H1 (cell line): Measurements from ENCODE around the gene TNFSF15. TPM values are rescaled to one million over a fixed set of nuclear protein-coding genes. Genes with fewer than 3 reads are reported as not detected.

Experiments used
- CTCF ChIA-PET: fragments of 300-600 bp; sonication (Branson Sonifier 250); formaldehyde crosslinking; loops from one replicate; lab custom pipeline; 2021; ENCODE audit not compliant: partially characterized antibody; lab: Charles Lee
- POLR2A ChIA-PET: fragments of 300-600 bp; sonication (Branson Sonifier 250); formaldehyde crosslinking; loops from one replicate; lab custom pipeline; 2021; ENCODE audit warnings: inconsistent platforms; ENCODE audit not compliant: partially characterized antibody; lab: Charles Lee
- DNase-seq, 2 experiments: peaks; one replicate each; pipeline versions ENCODE4 v3.0.0 to v3.0.0-alpha.2; 2010 to 2022; ENCODE audit warnings: low spot score in 2 of 2, low read depth in 1 of 2, mixed read lengths in 1 of 2
- FAIRE-seq: peaks from 2 replicates; lab custom pipeline; 2011; peaks lifted over from hg19 to GRCh38; lab: Jason Lieb, UNC
- H2AFZ ChIP-seq: 2 replicates; pipeline ENCODE4 v1.8.1; 2012; ENCODE audit warnings: low read length, inconsistent platforms
- H2AK5ac ChIP-seq: 2 replicates; pipeline ENCODE4 v1.6.1; 2013; ENCODE audit warnings: low read depth, low read length
- H2BK120ac ChIP-seq: replicated peaks from 2 replicates; pipeline ENCODE3; 2013; ENCODE audit warnings: low read depth, low read length, inconsistent platforms
- H2BK12ac ChIP-seq: 2 replicates; pipeline ENCODE4 v1.6.1; 2013; ENCODE audit warnings: low read depth, low read length
- H2BK15ac ChIP-seq: 2 replicates; pipeline ENCODE4 v1.6.1; 2013; ENCODE audit warnings: low read length
- H2BK20ac ChIP-seq: 2 replicates; pipeline ENCODE4 v1.6.1; 2013; ENCODE audit warnings: low read length
- H2BK5ac ChIP-seq: 2 replicates; pipeline ENCODE4 v1.6.1; 2013; ENCODE audit warnings: low read depth, low read length
- H3K14ac ChIP-seq: 2 replicates; pipeline ENCODE4 v1.6.1; 2013; ENCODE audit warnings: inconsistent platforms; ENCODE audit not compliant: insufficient read length
- H3K18ac ChIP-seq: 2 replicates; pipeline ENCODE4 v1.6.1; 2013; ENCODE audit warnings: low read length; ENCODE audit errors: extremely low read depth
- H3K23ac ChIP-seq: 2 replicates; pipeline ENCODE4 v1.6.1; 2013; ENCODE audit warnings: inconsistent platforms; ENCODE audit not compliant: insufficient read length
- H3K23me2 ChIP-seq: 2 replicates; pipeline ENCODE4 v1.6.1; 2013; ENCODE audit warnings: low read depth, low read length
- H3K27ac ChIP-seq: 2 replicates; pipeline ENCODE4 v1.6.1; 2011; ENCODE audit warnings: low read depth, low read length, inconsistent platforms
- H3K27me3 ChIP-seq, 4 experiments: replicated peaks in 1 of 4; 1 replicate in 1 of 4; 2 replicates in 3 of 4; pipeline versions ENCODE4 v1.6.1 to v1.8.1; 2011 to 2013; ENCODE audit warnings: low read length in 3 of 4, mild to moderate bottlenecking in 3 of 4, inconsistent platforms in 2 of 4, mixed read lengths in 2 of 4, moderate library complexity in 1 of 4; ENCODE audit not compliant: control insufficient read depth in 3 of 4, insufficient read depth in 3 of 4; ENCODE audit errors: extremely low read depth in 1 of 4
- H3K36me3 ChIP-seq, 4 experiments: 2 replicates each; pipeline versions ENCODE4 v1.6.1 to v1.8.1; 2011 to 2013; ENCODE audit warnings: mild to moderate bottlenecking in 4 of 4, low read length in 3 of 4, moderate library complexity in 2 of 4, control low read depth in 1 of 4, inconsistent platforms in 1 of 4; ENCODE audit not compliant: insufficient read depth in 4 of 4, control insufficient read depth in 2 of 4
- H3K4ac ChIP-seq: replicated peaks from 2 replicates; pipeline ENCODE3; 2013; ENCODE audit warnings: low read length, low read depth, mixed read lengths, inconsistent platforms; ENCODE audit not compliant: insufficient read length
- H3K4me1 ChIP-seq, 4 experiments: replicated peaks in 1 of 4; 1 replicate in 1 of 4; 2 replicates in 3 of 4; pipeline versions ENCODE4 v1.6.1 to v1.8.1; 2011 to 2013; ENCODE audit warnings: low read length in 3 of 4, inconsistent platforms in 2 of 4, mixed read lengths in 1 of 4; ENCODE audit not compliant: insufficient read depth in 4 of 4, control insufficient read depth in 3 of 4
- H3K4me2 ChIP-seq, 2 experiments: 2 replicates each; pipeline versions ENCODE4 v1.6.1 to v1.8.1; 2011 to 2013; ENCODE audit warnings: low read depth in 2 of 2, low read length in 2 of 2, control low read depth in 1 of 2, inconsistent platforms in 1 of 2, mild to moderate bottlenecking in 1 of 2; ENCODE audit not compliant: insufficient read depth in 1 of 2
- H3K4me3 ChIP-seq, 4 experiments: fragments of 200-600, 300-600 bp in 1 of 4; sonication (generic), shearing (Covaris generic), sonication (Bioruptor Twin) in 1 of 4; 2 replicates each; pipeline versions ENCODE4 v1.5.1 to v1.8.1; 2011 to 2016; ENCODE audit warnings: low read length in 4 of 4, low read depth in 3 of 4, control low read depth in 2 of 4, inconsistent platforms in 2 of 4, mild to moderate bottlenecking in 2 of 4, mixed read lengths in 1 of 4, moderate library complexity in 1 of 4; ENCODE audit not compliant: insufficient read depth in 2 of 4; ENCODE audit errors: extremely low read depth in 1 of 4
- H3K56ac ChIP-seq: replicated peaks from 2 replicates; pipeline ENCODE3; 2013; ENCODE audit warnings: low read depth, mild to moderate bottlenecking, mixed read lengths, low read length, inconsistent platforms; ENCODE audit not compliant: insufficient read length
- H3K79me1 ChIP-seq: 2 replicates; pipeline ENCODE4 v1.6.1; 2013; ENCODE audit warnings: low read depth, low read length, control low read depth
- H3K79me2 ChIP-seq, 2 experiments: 2 replicates each; pipeline versions ENCODE4 v1.6.1 to v1.8.1; 2012 to 2013; ENCODE audit warnings: low read length in 2 of 2, mild to moderate bottlenecking in 2 of 2, inconsistent platforms in 1 of 2; ENCODE audit not compliant: insufficient read depth in 2 of 2, control insufficient read depth in 1 of 2
- H3K9ac ChIP-seq, 4 experiments: replicated peaks in 1 of 4; 1 replicate in 1 of 4; 2 replicates in 3 of 4; pipeline versions ENCODE4 v1.6.1 to v1.8.1; 2011 to 2013; ENCODE audit warnings: low read depth in 3 of 4, low read length in 3 of 4, control low read depth in 2 of 4, mild to moderate bottlenecking in 2 of 4, moderate library complexity in 2 of 4, inconsistent platforms in 1 of 4; ENCODE audit errors: extremely low read depth in 1 of 4
- H3K9me3 ChIP-seq, 2 experiments: 2 replicates each; pipeline versions ENCODE4 v1.6.1 to v1.8.1; 2012 to 2013; ENCODE audit warnings: mild to moderate bottlenecking in 2 of 2, moderate library complexity in 2 of 2, control low read depth in 1 of 2, inconsistent platforms in 1 of 2, low read depth in 1 of 2, low read length in 1 of 2, mixed read lengths in 1 of 2; ENCODE audit not compliant: insufficient read depth in 2 of 2
- H4K20me1 ChIP-seq, 2 experiments: replicated peaks in 1 of 2; 2 replicates each; pipeline versions ENCODE3 to v1.8.1; 2011 to 2013; ENCODE audit warnings: inconsistent platforms in 2 of 2, low read length in 2 of 2, mild to moderate bottlenecking in 1 of 2; ENCODE audit not compliant: insufficient read depth in 2 of 2, control insufficient read depth in 1 of 2
- H4K5ac ChIP-seq: 2 replicates; pipeline ENCODE4 v1.6.1; 2013; ENCODE audit warnings: low read length, low read depth, mixed read lengths, inconsistent platforms; ENCODE audit not compliant: insufficient read length
- H4K8ac ChIP-seq: 2 replicates; pipeline ENCODE4 v1.8.0; 2013; ENCODE audit warnings: mild to moderate bottlenecking, moderate library complexity, low read length, inconsistent platforms; ENCODE audit not compliant: insufficient read depth; ENCODE audit errors: extremely low read depth
- H4K91ac ChIP-seq: replicated peaks from 2 replicates; pipeline ENCODE3; 2013; ENCODE audit warnings: low read length, mixed read lengths, inconsistent platforms; ENCODE audit not compliant: insufficient read length
- ASH2L ChIP-seq: fragments of 200-600, 300-600 bp; sonication (generic); IDR thresholded peaks from one replicate; pipeline ENCODE4 v1.7.1; 2017; ENCODE audit warnings: low read length
- BRCA1 ChIP-seq: IDR thresholded peaks from 2 replicates; pipeline ENCODE4 v1.6.1; 2012; ENCODE audit warnings: low read depth, low read length, improper control_type of control experiment
- MAFK ChIP-seq: IDR thresholded peaks from 2 replicates; pipeline ENCODE4 v1.6.1; 2012; ENCODE audit warnings: low read depth, mild to moderate bottlenecking, improper control_type of control experiment, low read length
- RFX5 ChIP-seq: IDR thresholded peaks from 2 replicates; pipeline ENCODE4 v1.6.1; 2011; ENCODE audit warnings: low read depth, low read length, improper control_type of control experiment, borderline replicate concordance
- SIN3A ChIP-seq, 2 experiments: IDR thresholded peaks in 1 of 2; conservative IDR thresholded peaks in 1 of 2; 2 replicates each; pipeline ENCODE4 v1.6.1; 2011 to 2012; ENCODE audit warnings: low read length in 2 of 2, improper control_type of control experiment in 1 of 2, low read depth in 1 of 2, mild to moderate bottlenecking in 1 of 2
- SP2 ChIP-seq: IDR thresholded peaks from 2 replicates; pipeline ENCODE4 v1.6.1; 2012; ENCODE audit warnings: mild to moderate bottlenecking, low read length, inconsistent platforms
- SRF ChIP-seq: IDR thresholded peaks from 2 replicates; pipeline ENCODE4 v1.6.1; 2011; ENCODE audit warnings: mild to moderate bottlenecking, low read depth, low read length, moderate library complexity
- SUZ12 ChIP-seq: fragments of 200-600 bp; sonication (generic); IDR thresholded peaks from 2 replicates; pipeline ENCODE4 v1.6.1; 2012; ENCODE audit warnings: mild to moderate bottlenecking, inconsistent platforms, low read length, moderate library complexity, mixed read lengths
- YY1 ChIP-seq: IDR thresholded peaks from 2 replicates; pipeline ENCODE4 v1.6.1; 2011; ENCODE audit warnings: low read depth, mild to moderate bottlenecking, low read length
- WGBS, 2 experiments: shearing (Covaris generic) in 1 of 2; methylation state at CpG; one replicate each; pipeline versions ENCODE4 v1.1.6 to v1.1.7; 2013 to 2015; ENCODE audit warnings: low lambda C conversion rate in 2 of 2, mixed read lengths in 2 of 2, inconsistent platforms in 1 of 2, low coverage in 1 of 2, missing lambda C conversion rate in 1 of 2; ENCODE audit not compliant: insufficient replicate concordance in 2 of 2, insufficient coverage in 1 of 2, insufficient read length in 1 of 2; ENCODE audit errors: extremely low coverage in 1 of 2, missing lambda C conversion rate in 1 of 2; 5-methylcytosine and 5-hydroxymethylcytosine counted together
- polyA plus RNA-seq, 7 experiments: library from polyadenylated mRNA; depleted of rRNA in 3 of 7; stranded (reverse) in 5 of 7; unstranded in 2 of 7; fragments of >200 nt in 5 of 7; fragments of 200-250 nt in 2 of 7; gene quantifications; 1 replicate in 5 of 7; 2 replicates in 1 of 7; 4 replicates in 1 of 7; pipeline versions ENCODE4 v1.2.1 to v1.2.3, GENCODE V29; 2011 to 2013; ENCODE audit warnings: missing spikeins in 2 of 7, mixed read lengths in 2 of 7
- total RNA-seq: library from RNA; stranded (reverse); fragmentation: NEBNext Ultra II Directional; extraction: Animal tissue kit (Norgen Biotek cat#: 25700); gene quantifications from 2 replicates; pipeline ENCODE4 v1.2.1, GENCODE V29; 2021
- TF ChIP-seq, protein P1 (sequence below), 3 experiments: IDR thresholded peaks; 1 replicate in 2 of 3; 2 replicates in 1 of 3; pipeline versions ENCODE4 v1.5.1 to v1.6.1; 2011; ENCODE audit warnings: low read length in 3 of 3, mild to moderate bottlenecking in 3 of 3, inconsistent platforms in 2 of 3, low read depth in 1 of 3, moderate library complexity in 1 of 3; ENCODE audit not compliant: insufficient read depth in 1 of 3; ENCODE audit errors: control extremely low read depth in 1 of 3

Gene TNFSF15
- total and polyA plus RNA-seq, 2 of the 8 experiments (the other 6 are each of a cell fraction or from before 2014, with no cell fraction given) = 0.09 to 0.17 TPM

DNA sequence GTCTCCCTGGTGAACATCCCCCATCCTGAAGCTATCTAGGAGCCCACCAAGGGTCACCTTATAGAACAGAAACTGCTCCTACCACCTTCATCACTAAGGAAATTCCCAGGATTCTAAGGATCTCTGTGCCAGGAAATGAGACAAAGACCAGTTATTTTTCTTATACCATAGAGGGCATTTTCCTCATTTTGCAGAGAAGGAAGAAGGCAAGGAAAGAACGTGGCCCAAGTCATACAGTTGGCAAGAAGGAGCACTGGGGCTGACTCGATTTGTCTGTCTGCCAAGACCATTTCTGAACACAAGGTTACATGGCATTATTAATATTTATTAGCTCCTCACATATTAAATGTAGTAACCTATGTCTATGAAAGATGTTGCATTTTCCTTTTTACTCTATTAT lies 49.6 kb upstream of the TNFSF15 start:
- H2BK5ac ChIP-seq = no peak overlapping the region
- H3K36me3 ChIP-seq = no peaks in the 10 kb centered on the region
- H2BK120ac ChIP-seq = no peak overlapping the region
- TF ChIP-seq SIN3A (conservative IDR thresholded peaks at IDR 0.05 in 1 of 2, IDR thresholded peaks at IDR 0.05 in 1 of 2; ENCODE audit: low read depth in 1 of 2, low read length in 2 of 2) (no peak), SRF (no peak), YY1 (no peak), SUZ12 (no peak), BRCA1 (no peak), RFX5 (no peak), MAFK (no peak), ASH2L (no peak), SP2 (no peak)
- TF ChIP-seq, protein P1, sequence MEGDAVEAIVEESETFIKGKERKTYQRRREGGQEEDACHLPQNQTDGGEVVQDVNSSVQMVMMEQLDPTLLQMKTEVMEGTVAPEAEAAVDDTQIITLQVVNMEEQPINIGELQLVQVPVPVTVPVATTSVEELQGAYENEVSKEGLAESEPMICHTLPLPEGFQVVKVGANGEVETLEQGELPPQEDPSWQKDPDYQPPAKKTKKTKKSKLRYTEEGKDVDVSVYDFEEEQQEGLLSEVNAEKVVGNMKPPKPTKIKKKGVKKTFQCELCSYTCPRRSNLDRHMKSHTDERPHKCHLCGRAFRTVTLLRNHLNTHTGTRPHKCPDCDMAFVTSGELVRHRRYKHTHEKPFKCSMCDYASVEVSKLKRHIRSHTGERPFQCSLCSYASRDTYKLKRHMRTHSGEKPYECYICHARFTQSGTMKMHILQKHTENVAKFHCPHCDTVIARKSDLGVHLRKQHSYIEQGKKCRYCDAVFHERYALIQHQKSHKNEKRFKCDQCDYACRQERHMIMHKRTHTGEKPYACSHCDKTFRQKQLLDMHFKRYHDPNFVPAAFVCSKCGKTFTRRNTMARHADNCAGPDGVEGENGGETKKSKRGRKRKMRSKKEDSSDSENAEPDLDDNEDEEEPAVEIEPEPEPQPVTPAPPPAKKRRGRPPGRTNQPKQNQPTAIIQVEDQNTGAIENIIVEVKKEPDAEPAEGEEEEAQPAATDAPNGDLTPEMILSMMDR (IDR thresholded peaks at IDR 0.05; ENCODE audit: control extremely low read depth in 1 of 3, insufficient read depth in 1 of 3, low read depth in 1 of 3, low read length in 3 of 3) = no peak
- no peaks in the 10 kb centered on the region for H4K20me1 ChIP-seq
- H4K5ac ChIP-seq = no peak overlapping the region
- H3K23me2 ChIP-seq = no peaks in the 10 kb centered on the region
- H3K9ac ChIP-seq = no peak overlapping the region
- no peak overlapping the region for H4K8ac ChIP-seq
- no peak overlapping the region for H2BK20ac ChIP-seq
- H3K27me3 ChIP-seq = no peaks in the 10 kb centered on the region
- H2AK5ac ChIP-seq = no peak overlapping the region
- 75% methylated on average over 2 of the region's 2 CpGs; no CpG with 5 or more reads in 1 of the 2 experiments for WGBS, 2 experiments
- H3K56ac ChIP-seq = no peak overlapping the region
- no peak overlapping the region for H3K18ac ChIP-seq
- no peaks in the 10 kb centered on the region for H3K9me3 ChIP-seq
- no peak overlapping the region for H2BK15ac ChIP-seq
- no peak overlapping the region for H3K4me3 ChIP-seq
- no peaks in the 10 kb centered on the region for H3K79me1 ChIP-seq
- POLR2A ChIA-PET = no interaction called here
- H4K91ac ChIP-seq = no peak overlapping the region
- FAIRE-seq (no peak), DNase-seq (no peak)
- no peak overlapping the region for H3K4me2 ChIP-seq
- H3K4ac ChIP-seq = no peak overlapping the region
- CTCF ChIA-PET = interaction anchor here (2.1 kb wide), 1 partner anchor 175 kb away, joined by 5 read pairs; no protein-coding TSS in a partner anchor
- no peak overlapping the region for H3K14ac ChIP-seq
- H3K4me1 ChIP-seq = no peaks in the 10 kb centered on the region; a peak in 1 of 7 replicates
- no peak overlapping the region for H2AFZ ChIP-seq
- H3K79me2 ChIP-seq = no peaks in the 10 kb centered on the region
- H2BK12ac ChIP-seq = no peak overlapping the region
- H3K23ac ChIP-seq = no peak overlapping the region
- H3K27ac ChIP-seq = no peak overlapping the region
